ENCODE results near the gene TEAD4. TPM values are rescaled to one million over a fixed set of nuclear protein-coding genes. Genes with fewer than 3 reads are reported as not detected.
A peak's percentile ranks its signal among the peaks of the same experiment; 100 is the strongest.

TEAD4 gene
- total RNA-seq, 2 donors from 2014 or later = 35.7 to 82.5 TPM

GRCh38 chr12:3042394-3042793, 83.2 kb downstream of the TEAD4 start:
- Mint-ChIP-seq H3K4me1 (peaks cover 7% of the 10 kb centered on the region), H3K36me3 (ENCODE audit: low read depth) (peaks cover 37% of the 10 kb centered on the region), H3K27me3 (ENCODE audit: insufficient read depth) (no peaks in the 10 kb centered on the region), H3K27ac (peak overlapping the region; percentile 94), H3K9me3 (no peaks in the 10 kb centered on the region), H3K4me3 (no peak overlapping the region)
- H3K27me3 ChIP-seq (ENCODE audit: control insufficient read depth, insufficient read depth, low read length, poor library complexity, severe bottlenecking) = no peaks in the 10 kb centered on the region
- no peak overlapping the region for H3K27ac ChIP-seq (ENCODE audit: low read depth, low read length)
- peaks cover 25% of the 10 kb centered on the region for H3K36me3 ChIP-seq (ENCODE audit: control insufficient read depth, insufficient read depth, low read length)
- 83 to 86% methylated on average over 6 to 8 of the region's 8 CpGs for WGBS, 2 experiments (ENCODE audit: insufficient coverage in 1 of 2, insufficient read length in 1 of 2)
- peaks cover 5% of the 10 kb centered on the region for H3K4me1 ChIP-seq (ENCODE audit: control insufficient read depth, insufficient read depth, low read length)
- no peak for TF ChIP-seq CTCF (conservative IDR thresholded peaks at IDR 0.05)
- DNase-seq = no peak
- no peak overlapping the region for H3K9ac ChIP-seq (ENCODE audit: extremely low read depth, low read length, poor library complexity, severe bottlenecking)
- no peaks in the 10 kb centered on the region for H3K9me3 ChIP-seq (ENCODE audit: control insufficient read depth, low read length)
- no peak overlapping the region for H3K4me3 ChIP-seq (ENCODE audit: low read length)

GRCh38 chr12:3042826-3043225, 83.6 kb downstream of the TEAD4 start:
- Histone ChIP-seq H3K4me1 (ENCODE audit: control insufficient read depth, insufficient read depth, low read length) (peaks cover 5% of the 10 kb centered on the region), H3K27me3 (ENCODE audit: control insufficient read depth, insufficient read depth, low read length, poor library complexity, severe bottlenecking) (no peaks in the 10 kb centered on the region), H3K27ac (ENCODE audit: low read depth, low read length) (no peak overlapping the region), H3K9me3 (ENCODE audit: control insufficient read depth, low read length) (no peaks in the 10 kb centered on the region), H3K4me3 (ENCODE audit: low read length) (no peak overlapping the region), H3K9ac (ENCODE audit: extremely low read depth, low read length, poor library complexity, severe bottlenecking) (no peak overlapping the region), H3K36me3 (ENCODE audit: control insufficient read depth, insufficient read depth, low read length) (peaks cover 22% of the 10 kb centered on the region)
- Mint-ChIP-seq H3K4me3 (no peak overlapping the region), H3K27me3 (ENCODE audit: insufficient read depth) (no peaks in the 10 kb centered on the region), H3K4me1 (peaks cover 8% of the 10 kb centered on the region), H3K27ac (peak overlapping the region; percentile 9), H3K36me3 (ENCODE audit: low read depth) (peaks cover 37% of the 10 kb centered on the region), H3K9me3 (no peaks in the 10 kb centered on the region)
- TF ChIP-seq CTCF (conservative IDR thresholded peaks at IDR 0.05) = no peak
- 91 to 98% methylated on average over 4 of the region's 4 CpGs for WGBS, 2 experiments (ENCODE audit: insufficient coverage in 1 of 2, insufficient read length in 1 of 2)
- DNase-seq = no peak

DNA sequence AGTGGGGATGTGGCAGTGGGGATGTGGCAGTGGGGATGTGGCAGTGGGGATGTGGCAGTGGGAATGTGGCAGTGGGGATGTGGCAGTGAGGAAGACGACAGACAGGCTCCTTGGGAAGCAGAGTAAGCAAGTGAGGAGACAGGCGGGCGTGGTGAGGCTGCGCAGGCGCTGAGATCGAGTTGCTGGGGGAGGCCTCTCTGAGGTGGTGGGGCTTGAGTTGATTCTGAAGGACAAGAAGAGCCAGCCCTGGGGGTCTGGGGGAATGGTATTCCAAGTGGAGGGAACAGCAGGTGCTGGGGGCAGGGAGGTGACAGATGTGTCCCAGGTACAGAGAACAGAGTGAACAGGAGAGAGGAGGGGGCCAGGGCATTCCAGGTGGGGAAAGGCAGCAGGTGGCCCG, 84.2 kb downstream of the TEAD4 start:
- Histone ChIP-seq H3K4me3 (ENCODE audit: low read length) (no peak overlapping the region), H3K36me3 (ENCODE audit: control insufficient read depth, insufficient read depth, low read length) (peaks cover 16% of the 10 kb centered on the region), H3K9ac (ENCODE audit: extremely low read depth, low read length, poor library complexity, severe bottlenecking) (no peak overlapping the region), H3K27me3 (ENCODE audit: control insufficient read depth, insufficient read depth, low read length, poor library complexity, severe bottlenecking) (no peaks in the 10 kb centered on the region), H3K4me1 (ENCODE audit: control insufficient read depth, insufficient read depth, low read length) (peaks cover 5% of the 10 kb centered on the region), H3K27ac (ENCODE audit: low read depth, low read length) (no peak overlapping the region), H3K9me3 (ENCODE audit: control insufficient read depth, low read length) (no peaks in the 10 kb centered on the region)
- no peaks in the 10 kb centered on the region for H3K27me3 Mint-ChIP-seq (ENCODE audit: insufficient read depth)
- no peak for TF ChIP-seq CTCF (conservative IDR thresholded peaks at IDR 0.05)
- no peak for DNase-seq
- peaks cover 12% of the 10 kb centered on the region for H3K4me1 Mint-ChIP-seq
- 76 to 89% methylated on average over 5 to 7 of the region's 7 CpGs for WGBS, 2 experiments (ENCODE audit: insufficient coverage in 1 of 2, insufficient read length in 1 of 2)
- no peak overlapping the region for H3K4me3 Mint-ChIP-seq
- H3K9me3 Mint-ChIP-seq = no peaks in the 10 kb centered on the region
- peaks cover 33% of the 10 kb centered on the region for H3K36me3 Mint-ChIP-seq (ENCODE audit: low read depth)
- peak overlapping the region; percentile 36 for H3K27ac Mint-ChIP-seq
